Suprapubic skin (tissue), 4 donors: Measurements from ENCODE around the gene TRIM9. TPM values are rescaled to one million over a fixed set of nuclear protein-coding genes. Genes with fewer than 3 reads are reported as not detected.

Experiments used
- DNase-seq, 2 donors: peaks; one replicate each; pipeline ENCODE4 v3.0.0-alpha.2; 2019; ENCODE audit warnings: low spot score in 2 of 2
- H3K27ac ChIP-seq: fragments of 200-600 bp; sonication (generic); one replicate; pipeline ENCODE4 v1.5.1; 2019
- H3K27me3 ChIP-seq: fragments of 200-600 bp; sonication (generic); one replicate; pipeline ENCODE4 v1.5.1; 2019
- H3K36me3 ChIP-seq: fragments of 200-600 bp; sonication (generic); one replicate; pipeline ENCODE4 v1.5.1; 2019
- H3K4me1 ChIP-seq: fragments of 200-600 bp; sonication (generic); one replicate; pipeline ENCODE4 v1.5.1; 2019
- H3K4me3 ChIP-seq: fragments of 200-600 bp; sonication (generic); one replicate; pipeline ENCODE4 v1.5.1; 2019; ENCODE audit warnings: mild to moderate bottlenecking
- H3K9me3 ChIP-seq: fragments of 200-600 bp; sonication (generic); one replicate; pipeline ENCODE4 v1.5.1; 2019
- CTCF ChIP-seq, 2 donors: fragments of 200-600 bp in 1 of 2; fragments of 450-650 bp in 1 of 2; sonication (generic) in 1 of 2; IDR thresholded peaks; one replicate each; pipeline ENCODE4 v1.5.1; 2016 to 2019; ENCODE audit warnings: antibody characterized with exemption in 2 of 2, mild to moderate bottlenecking in 1 of 2, moderate library complexity in 1 of 2
- EP300 ChIP-seq: sonication (generic); formaldehyde crosslinking; IDR thresholded peaks from one replicate; pipeline ENCODE4 v1.6.1; 2017; ENCODE audit warnings: antibody characterized with exemption
- POLR2A ChIP-seq, 2 donors: fragments of 450-650 bp; IDR thresholded peaks; one replicate each; pipeline ENCODE4 v1.6.1; 2017; ENCODE audit warnings: antibody characterized with exemption in 2 of 2, mild to moderate bottlenecking in 2 of 2, moderate library complexity in 2 of 2
- POLR2AphosphoS5 ChIP-seq, 3 donors: sonication (generic); formaldehyde crosslinking; IDR thresholded peaks; one replicate each; pipeline ENCODE4 v1.6.1; 2017; ENCODE audit warnings: antibody characterized with exemption in 3 of 3
- WGBS: methylation state at CpG from one replicate; pipeline ENCODE4 v1.1.5; 2018; 5-methylcytosine and 5-hydroxymethylcytosine counted together
- total RNA-seq, 4 donors: library from RNA; depleted of rRNA; stranded (reverse); fragments of >200 nt; gene quantifications; one replicate each; pipeline ENCODE4 v1.1.0, GENCODE V29; 2016

The TRIM9 gene
- total RNA-seq, 4 donors from 2014 or later, result 0.45 to 5.0 (median 1.8) TPM

- Histone ChIP-seq H3K36me3 (no peaks in the 10 kb centered on the region), H3K9me3 (no peaks in the 10 kb centered on the region), H3K27me3 (no peaks in the 10 kb centered on the region), H3K4me1 (no peaks in the 10 kb centered on the region), H3K27ac (no peak overlapping the region), H3K4me3 (no peak overlapping the region)
- WGBS, result 88% methylated on average over 13 of the region's 13 CpGs
- no peak for TF ChIP-seq CTCF (IDR thresholded peaks at IDR 0.05)
- no peak for TF ChIP-seq POLR2A (IDR thresholded peaks at IDR 0.05)
- no peak for TF ChIP-seq POLR2AphosphoS5 (IDR thresholded peaks at IDR 0.05)
- TF ChIP-seq EP300, result no peak
- no peak for DNase-seq
These were observed 109.6 kb downstream of the TRIM9 start for GRCh38 chr14:50985124-50985858.

GRCh38 chr14:50984036-50984710 is 110.7 kb downstream of the TRIM9 start:
- no peaks in the 10 kb centered on the region for H3K27me3 ChIP-seq
- no peaks in the 10 kb centered on the region for H3K9me3 ChIP-seq
- no peak for TF ChIP-seq POLR2A (IDR thresholded peaks at IDR 0.05)
- no peak for TF ChIP-seq CTCF (IDR thresholded peaks at IDR 0.05)
- TF ChIP-seq POLR2AphosphoS5 (IDR thresholded peaks at IDR 0.05), result no peak
- TF ChIP-seq EP300, result no peak
- no peak overlapping the region for H3K4me3 ChIP-seq
- WGBS, result 80% methylated on average over 2 of the region's 2 CpGs
- no peaks in the 10 kb centered on the region for H3K36me3 ChIP-seq
- H3K4me1 ChIP-seq, result no peaks in the 10 kb centered on the region
- no peak overlapping the region for H3K27ac ChIP-seq
- no peak for DNase-seq

- H3K4me3 ChIP-seq, result no peak overlapping the region
- no peak overlapping the region for H3K27ac ChIP-seq
- no peaks in the 10 kb centered on the region for H3K4me1 ChIP-seq
- H3K27me3 ChIP-seq, result no peaks in the 10 kb centered on the region
- WGBS, result 79% methylated on average over 5 of the region's 5 CpGs
- H3K9me3 ChIP-seq, result no peaks in the 10 kb centered on the region
- TF ChIP-seq CTCF (IDR thresholded peaks at IDR 0.05), result no peak
- no peak for TF ChIP-seq POLR2A (IDR thresholded peaks at IDR 0.05)
- TF ChIP-seq POLR2AphosphoS5 (IDR thresholded peaks at IDR 0.05), result no peak
- TF ChIP-seq EP300, result no peak
- H3K36me3 ChIP-seq, result no peaks in the 10 kb centered on the region
- no peak for DNase-seq
These were observed 114.7 kb downstream of the TRIM9 start for GRCh38 chr14:50979941-50980850.

- H3K4me1 ChIP-seq, result no peaks in the 10 kb centered on the region
- WGBS, result 90% methylated on average over 4 of the region's 4 CpGs
- no peak overlapping the region for H3K4me3 ChIP-seq
- H3K27ac ChIP-seq, result no peak overlapping the region
- no peaks in the 10 kb centered on the region for H3K27me3 ChIP-seq
- H3K9me3 ChIP-seq, result no peaks in the 10 kb centered on the region
- no peak for DNase-seq
- no peaks in the 10 kb centered on the region for H3K36me3 ChIP-seq
- TF ChIP-seq POLR2AphosphoS5 (IDR thresholded peaks at IDR 0.05) (no peak), CTCF (IDR thresholded peaks at IDR 0.05) (no peak), POLR2A (IDR thresholded peaks at IDR 0.05) (no peak)
These were observed 116.0 kb downstream of the TRIM9 start for GRCh38 chr14:50978888-50979287.

GRCh38 chr14:50978529-50978871 is 116.4 kb downstream of the TRIM9 start:
- DNase-seq, result no peak
- Histone ChIP-seq H3K27ac (no peak overlapping the region), H3K9me3 (no peaks in the 10 kb centered on the region), H3K27me3 (no peaks in the 10 kb centered on the region), H3K4me1 (no peaks in the 10 kb centered on the region), H3K4me3 (no peak overlapping the region), H3K36me3 (no peaks in the 10 kb centered on the region)
- 91% methylated on average over 3 of the region's 3 CpGs for WGBS
- TF ChIP-seq POLR2AphosphoS5 (IDR thresholded peaks at IDR 0.05) (no peak), EP300 (no peak), CTCF (IDR thresholded peaks at IDR 0.05) (no peak), POLR2A (IDR thresholded peaks at IDR 0.05) (no peak)
